Gastroesophageal sphincter (tissue), 2 donors: ENCODE data around the gene HHIP.

Experiments
- EP300 ChIP-seq: sonication (generic); formaldehyde crosslinking; IDR thresholded peaks from one replicate; pipeline ENCODE4 v1.6.1; 2017; ENCODE audit warnings: antibody characterized with exemption, mild to moderate bottlenecking
- POLR2A ChIP-seq, 2 donors: fragments of 450-650 bp; IDR thresholded peaks; one replicate each; pipeline ENCODE4 v1.6.1; 2017; ENCODE audit warnings: antibody characterized with exemption in 2 of 2, mild to moderate bottlenecking in 2 of 2, moderate library complexity in 1 of 2
- POLR2AphosphoS5 ChIP-seq: sonication (generic); formaldehyde crosslinking; IDR thresholded peaks from one replicate; pipeline ENCODE4 v1.6.1; 2017; ENCODE audit warnings: antibody characterized with exemption

DNA sequence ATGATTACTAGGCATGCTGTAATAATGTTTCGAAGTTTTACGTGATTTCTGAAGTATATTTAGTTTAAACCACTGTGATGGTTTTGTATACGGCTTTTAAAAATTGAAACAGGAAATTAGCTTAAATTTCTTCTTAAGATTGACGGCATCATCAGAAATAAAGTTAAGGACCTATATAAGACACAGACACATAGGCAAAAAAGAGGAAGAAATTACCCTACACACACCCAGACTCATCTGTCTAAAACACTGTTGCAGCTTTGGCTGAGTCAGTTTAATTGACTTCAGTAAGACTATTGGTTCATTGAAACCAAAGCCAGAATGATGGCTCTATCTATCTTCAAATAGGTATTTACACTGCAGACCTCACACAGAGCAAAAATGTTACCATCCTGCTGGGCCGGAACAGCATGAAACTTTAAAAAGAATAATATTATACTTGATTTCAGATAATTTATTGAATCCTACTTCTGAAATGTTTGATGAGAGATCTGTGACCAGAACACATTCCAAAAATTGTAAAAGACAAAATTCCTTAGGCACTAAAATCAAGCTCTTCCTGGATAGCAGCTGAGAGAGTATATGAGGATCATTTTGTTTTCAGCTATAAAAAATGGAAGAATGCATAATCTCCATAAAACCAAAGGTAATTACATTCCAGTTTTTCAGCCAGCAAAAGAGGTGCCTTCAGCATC, 4.5 kb downstream of the HHIP start:
- TF ChIP-seq POLR2AphosphoS5 (no peak), EP300 (no peak), POLR2A (IDR thresholded peaks at IDR 0.05) (no peak)
